ENCODE data around the gene CEP43.

Gene CEP43

DNA sequence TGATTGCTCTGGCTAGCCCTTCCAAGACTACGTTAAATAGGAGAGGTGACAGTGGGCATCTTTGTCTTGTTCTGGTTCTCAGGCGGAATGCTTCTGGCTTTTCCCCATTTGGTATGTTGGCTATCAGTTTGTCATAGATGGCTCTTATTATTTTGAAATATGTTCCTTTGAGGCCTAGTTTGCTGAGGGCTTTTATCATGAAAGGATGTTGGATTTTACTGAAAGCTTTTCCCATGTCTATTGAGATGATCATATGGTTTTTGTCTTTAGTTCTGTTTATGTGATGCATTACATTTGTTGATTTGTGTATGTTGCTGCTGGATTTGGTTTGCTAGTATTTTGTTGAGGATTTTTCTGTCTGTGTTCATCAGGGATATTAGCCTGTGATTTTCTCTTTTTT is 32.9 kb upstream of the CEP43 start:
- DNase-seq (ENCODE audit: insufficient read length, low spot score) (no peak), FAIRE-seq (no peak)

DNA sequence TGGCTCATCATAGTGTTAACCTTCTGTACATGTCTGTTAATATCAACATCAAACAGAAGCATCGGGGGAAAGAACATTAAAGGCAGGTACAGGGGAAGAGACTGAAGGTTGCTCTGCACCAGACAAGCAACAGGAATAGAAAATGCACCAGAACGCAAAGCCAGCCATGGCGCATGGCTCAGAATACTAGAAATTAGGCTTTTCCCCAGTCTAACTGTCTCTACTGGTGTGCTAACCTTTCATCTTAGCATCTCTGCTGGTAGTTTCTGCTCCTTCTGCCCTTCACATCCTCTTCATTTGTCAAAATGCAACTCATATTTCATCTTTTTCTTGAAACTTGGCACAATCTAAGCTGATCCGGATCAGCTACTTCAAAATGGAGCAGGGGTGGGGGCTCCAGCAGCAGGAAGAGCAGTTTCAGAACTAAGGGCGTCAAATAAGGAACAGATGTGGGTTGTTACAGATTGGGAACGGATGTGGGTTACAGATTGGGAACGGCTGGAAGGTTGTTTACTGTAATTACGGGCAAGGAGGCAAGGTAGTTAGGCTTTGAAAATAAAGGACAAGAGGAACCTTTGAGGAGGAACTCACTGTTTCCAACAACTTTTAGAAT is 29.7 kb upstream of the CEP43 start:
- no peak for DNase-seq (ENCODE audit: insufficient read length, low spot score)
- no peak for FAIRE-seq

DNA sequence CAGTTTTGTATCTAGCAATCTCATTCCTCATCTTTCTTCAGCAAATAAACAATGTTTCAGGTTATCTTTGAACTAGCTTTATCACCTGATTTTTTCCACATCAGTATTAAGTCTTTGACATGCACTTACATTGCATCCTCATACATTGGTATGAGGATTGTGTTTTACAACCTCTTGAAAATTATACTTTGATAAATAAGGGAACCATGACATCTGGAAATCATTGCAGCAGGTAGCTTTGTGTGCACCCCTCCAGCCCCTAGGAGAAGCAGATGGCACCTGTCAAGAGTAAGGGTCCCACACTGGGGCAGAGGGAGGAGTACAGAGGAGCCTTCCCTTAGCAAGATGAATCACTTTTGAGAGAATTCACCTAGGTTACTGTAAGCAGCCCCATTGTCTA is 29.1 kb upstream of the CEP43 start:
- DNase-seq (ENCODE audit: insufficient read length, low spot score) (no peak), FAIRE-seq (no peak)

DNA sequence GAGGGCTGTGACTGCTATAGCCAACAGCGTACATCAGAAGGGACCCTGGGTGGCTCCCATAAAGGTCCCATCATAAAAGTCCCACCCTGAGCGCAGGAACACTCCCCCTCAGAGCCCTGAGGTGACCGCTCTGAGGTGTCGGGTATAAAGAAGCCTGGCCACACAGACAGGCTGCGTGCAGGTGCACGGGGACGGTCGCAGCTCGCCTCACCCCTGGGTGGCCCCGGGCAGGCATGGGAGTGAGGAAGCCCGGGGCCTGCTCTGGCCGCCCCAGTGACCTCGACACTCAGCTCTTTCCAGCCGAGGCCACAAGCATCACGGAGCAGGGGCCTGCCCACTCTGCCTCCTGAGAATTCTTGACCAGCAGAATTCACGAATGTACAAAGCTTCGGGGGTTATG is 28.4 kb upstream of the CEP43 start:
- FAIRE-seq (no peak), DNase-seq (ENCODE audit: insufficient read length, low spot score) (no peak)

DNA sequence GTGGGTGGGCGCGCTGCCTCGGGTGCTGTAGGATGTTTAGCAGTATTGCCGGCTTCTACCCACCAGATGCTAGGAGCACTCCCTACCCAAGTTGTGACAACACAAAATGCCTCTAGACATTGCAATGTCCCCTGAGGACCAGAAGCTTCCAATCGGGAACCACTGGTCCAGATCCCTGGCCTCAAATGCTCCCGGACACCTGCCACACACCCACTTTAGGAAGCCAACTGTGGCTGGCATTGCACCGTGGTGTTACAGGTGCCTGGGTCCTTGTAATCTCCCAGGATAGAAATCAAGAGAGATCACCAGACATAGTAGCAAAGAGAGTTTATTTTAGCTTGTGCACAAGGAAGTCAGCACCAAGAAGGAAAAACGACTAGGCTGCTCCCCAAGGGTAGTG is 27.9 kb upstream of the CEP43 start:
- no peak for FAIRE-seq
- no peak for DNase-seq (ENCODE audit: insufficient read length, low spot score)

DNA sequence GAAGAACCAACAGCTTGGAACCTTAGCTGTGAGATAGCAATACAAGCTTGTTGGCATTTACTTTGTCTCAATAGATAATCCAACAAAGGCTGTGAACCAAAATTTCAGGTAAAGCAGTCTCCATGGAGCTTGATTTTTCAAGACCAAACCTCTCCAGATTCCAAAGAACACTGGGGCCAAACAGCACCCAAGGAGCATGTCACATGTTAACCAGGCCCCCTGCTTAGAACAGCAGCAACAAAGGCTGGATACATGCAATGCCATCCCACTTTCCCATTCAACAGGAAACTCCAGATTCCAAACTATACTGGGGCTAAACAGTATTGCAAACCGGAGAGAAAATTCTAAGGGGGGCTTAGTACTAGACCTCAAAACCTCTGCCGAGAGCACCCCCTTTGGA is 27.1 kb upstream of the CEP43 start:
- FAIRE-seq (no peak), DNase-seq (ENCODE audit: insufficient read length, low spot score) (no peak)

DNA sequence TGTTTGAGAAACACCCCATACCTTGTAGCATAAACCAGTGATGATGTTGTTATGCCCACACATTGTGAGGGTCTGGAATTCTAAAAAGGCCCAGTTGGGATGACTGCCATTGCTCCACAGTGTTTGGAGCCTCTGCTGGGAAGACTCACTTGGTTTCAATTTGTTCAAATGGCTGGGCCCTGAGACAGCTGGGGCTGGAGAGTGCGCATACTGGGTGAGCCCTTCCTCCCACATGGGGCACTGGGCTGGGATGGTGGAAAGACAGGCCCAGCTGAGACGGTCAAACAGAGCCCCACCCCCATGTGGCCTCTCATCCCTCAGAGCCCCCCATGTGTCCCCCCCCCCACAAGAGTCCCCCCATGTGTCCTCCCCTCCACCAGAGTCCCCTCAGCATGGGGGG is 22.6 kb upstream of the CEP43 start:
- FAIRE-seq (no peak), DNase-seq (ENCODE audit: insufficient read length, low spot score) (no peak)

DNA sequence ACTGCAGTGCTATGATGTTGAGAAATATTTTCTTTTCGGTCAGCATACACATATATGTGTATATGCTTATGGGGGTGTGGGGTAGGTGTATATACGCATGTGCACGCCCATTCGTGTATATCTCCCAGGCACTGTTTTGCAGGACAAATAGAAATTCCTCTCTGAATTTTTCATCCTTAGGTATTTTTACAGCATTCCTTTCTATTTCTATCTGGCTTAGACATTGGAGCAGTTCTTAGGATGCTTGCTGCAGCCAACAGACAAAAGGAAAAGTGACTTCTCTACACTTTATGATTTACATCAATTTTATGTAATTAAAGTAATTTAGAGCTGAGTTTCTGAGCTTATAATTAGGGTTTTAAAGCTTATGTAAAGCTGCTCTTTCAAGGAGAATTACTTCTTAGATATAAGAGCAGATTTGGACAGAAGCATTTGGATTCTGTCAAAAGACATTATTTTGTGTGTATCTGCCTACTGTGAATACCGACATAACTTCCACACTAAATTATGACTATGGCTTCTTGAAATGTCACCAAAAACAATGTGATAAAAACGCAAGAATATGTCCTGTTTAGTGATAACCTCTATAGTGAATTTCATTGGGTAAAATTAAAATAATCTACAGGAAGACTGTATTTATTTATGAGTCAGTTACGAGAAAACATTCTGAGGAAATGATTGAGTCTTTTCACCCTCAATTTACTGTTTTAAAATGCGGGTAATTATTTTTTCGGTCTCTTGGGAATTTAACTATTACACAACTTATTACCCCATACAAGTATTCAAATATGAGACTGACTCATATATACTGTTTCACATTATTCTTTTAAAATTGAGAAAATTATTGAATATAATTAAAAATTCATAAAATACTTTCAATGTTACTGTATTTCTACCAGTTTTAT is 21.3 kb upstream of the CEP43 start:
- DNase-seq (ENCODE audit: insufficient read length, low spot score) (no peak), FAIRE-seq (peak; percentile 21)

DNA sequence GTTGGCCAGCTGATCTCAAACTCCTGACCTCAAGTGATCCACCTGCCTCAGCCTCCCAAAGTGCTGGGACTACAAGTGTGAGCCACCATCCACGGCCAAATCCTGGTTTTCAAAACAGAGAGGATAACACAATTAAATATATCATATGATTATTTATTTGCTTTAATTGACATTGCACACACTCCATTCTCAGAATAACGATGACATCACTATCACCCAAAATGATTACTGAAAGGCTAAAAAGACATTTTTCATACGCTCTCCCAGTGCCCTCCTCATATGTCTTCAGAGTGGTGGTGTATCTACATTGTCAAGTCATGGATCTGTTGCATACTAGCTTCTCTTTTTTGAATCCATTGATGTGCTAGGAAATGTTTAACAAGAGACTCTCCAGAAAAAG is 18.5 kb upstream of the CEP43 start:
- DNase-seq (ENCODE audit: insufficient read length, low spot score), result no peak
- FAIRE-seq, result no peak

DNA sequence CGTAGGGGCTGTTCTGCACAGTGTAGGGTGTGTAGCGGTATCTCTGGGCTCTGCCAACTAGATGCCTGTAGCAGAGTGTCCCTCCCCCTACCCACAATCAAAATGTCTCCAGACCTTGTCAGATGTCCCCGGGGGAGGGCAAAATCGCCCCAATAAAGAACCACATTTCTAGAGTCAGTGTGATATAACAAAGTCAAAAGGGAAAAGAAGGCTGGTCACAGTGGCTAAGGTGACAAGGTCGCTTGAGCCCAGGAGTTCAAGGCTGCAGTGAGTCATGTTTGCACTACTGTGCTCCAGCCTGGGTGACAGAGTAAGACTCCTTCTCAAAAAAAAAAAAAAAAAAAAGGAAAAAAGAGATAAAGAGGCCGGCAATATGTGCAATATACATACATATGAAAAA is 11.7 kb upstream of the CEP43 start:
- no peak for DNase-seq (ENCODE audit: insufficient read length, low spot score)
- FAIRE-seq, result no peak

DNA sequence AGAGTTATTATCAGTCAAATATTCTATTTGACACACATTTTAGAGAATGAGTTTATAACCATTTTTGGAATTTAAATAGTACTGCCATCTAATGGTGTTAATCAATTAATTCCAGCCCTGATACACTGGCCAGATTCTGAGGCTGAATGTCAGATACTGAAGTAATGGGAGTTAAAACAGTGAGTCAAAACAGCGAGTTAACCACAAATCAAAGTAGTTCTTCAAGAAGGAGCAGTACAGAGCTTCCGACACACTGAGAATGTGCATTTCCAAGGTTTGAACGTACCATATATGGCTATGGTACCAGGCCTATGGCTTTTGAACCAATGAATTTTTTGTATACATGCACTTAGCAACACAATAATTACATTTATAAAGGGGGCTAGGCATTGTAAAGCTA is 11.3 kb upstream of the CEP43 start:
- FAIRE-seq, result peak; percentile 62

DNA sequence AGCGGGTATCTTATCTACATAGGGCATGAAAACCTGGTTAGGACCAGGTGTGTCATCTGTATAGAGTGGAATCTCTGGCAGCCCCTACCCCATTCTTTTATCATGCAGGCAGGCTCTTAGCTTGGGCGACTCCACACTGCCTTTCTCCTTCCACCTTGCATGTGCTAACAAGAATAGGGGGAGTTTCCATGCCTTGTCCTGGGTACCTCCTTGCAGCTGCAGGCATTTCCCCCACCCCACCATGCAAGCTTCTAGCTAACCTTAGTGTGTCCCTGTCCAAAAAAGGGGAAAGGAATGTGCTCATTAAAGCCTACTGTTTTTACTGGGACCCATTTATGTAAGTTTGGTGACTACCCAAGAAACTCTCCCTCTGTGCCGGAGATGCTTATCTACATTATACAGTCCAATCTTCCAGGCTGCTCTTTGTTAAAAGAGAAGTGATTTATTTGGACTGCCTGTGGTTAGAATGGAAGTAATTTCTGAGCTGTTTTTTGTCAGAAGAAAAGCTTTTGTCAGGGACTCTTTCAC is 10.5 kb upstream of the CEP43 start:
- FAIRE-seq (no peak), DNase-seq (ENCODE audit: insufficient read length, low spot score) (no peak)

More for the DNA sequence above, 11.3 kb upstream of the CEP43 start:
- DNase-seq (ENCODE audit: insufficient read length, low spot score), result no peak

DNA sequence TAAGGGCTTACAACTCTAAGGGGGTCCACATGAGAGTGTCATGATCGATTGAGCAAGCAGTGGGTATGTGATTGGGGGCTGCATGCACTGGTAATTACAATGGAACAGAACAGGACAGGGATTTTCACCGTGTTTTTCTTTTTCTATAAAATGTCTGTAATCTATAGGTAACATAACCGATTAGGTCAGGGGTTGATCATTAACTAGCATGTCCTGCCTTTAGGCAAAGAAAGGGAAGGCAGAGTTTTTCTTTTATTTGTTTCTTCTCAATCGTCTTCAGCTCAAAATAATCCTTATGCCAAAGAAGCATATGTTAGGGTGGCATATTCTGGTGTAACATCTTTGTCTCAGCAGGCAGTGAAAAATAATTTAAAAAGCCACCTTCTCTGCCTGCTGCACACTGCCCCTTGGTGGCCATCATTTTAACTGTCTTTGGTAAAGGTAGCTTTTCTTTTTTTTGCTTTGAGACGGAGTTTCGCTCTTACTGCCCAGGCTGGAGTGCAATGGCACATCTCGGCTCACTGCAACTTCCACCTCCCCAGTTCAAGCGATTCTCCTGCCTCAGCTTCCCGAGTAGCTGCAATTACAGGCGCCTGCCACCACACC is 9.7 kb upstream of the CEP43 start:
- FAIRE-seq (peak; percentile 84), DNase-seq (ENCODE audit: insufficient read length, low spot score) (no peak)

DNA sequence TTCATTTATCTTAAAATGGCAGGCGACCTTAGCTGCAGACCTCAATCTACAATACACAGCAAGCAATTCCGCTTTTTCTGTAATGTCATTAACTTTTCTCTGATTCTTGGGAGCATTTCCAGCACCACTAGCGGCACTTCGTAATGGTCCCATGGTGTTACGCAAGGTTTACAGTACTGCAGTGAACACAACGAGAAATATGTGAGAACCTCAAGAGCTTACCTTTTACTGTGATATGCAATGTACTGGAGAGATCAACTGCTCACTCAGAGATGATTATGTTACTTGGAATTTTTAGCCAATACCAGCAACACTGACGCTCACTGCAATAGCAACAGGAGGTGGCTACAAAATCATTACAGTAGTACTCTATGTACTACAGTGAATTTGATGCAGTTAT is 2.8 kb upstream of the CEP43 start:
- FAIRE-seq, result no peak
- DNase-seq (ENCODE audit: insufficient read length, low spot score), result no peak

DNA sequence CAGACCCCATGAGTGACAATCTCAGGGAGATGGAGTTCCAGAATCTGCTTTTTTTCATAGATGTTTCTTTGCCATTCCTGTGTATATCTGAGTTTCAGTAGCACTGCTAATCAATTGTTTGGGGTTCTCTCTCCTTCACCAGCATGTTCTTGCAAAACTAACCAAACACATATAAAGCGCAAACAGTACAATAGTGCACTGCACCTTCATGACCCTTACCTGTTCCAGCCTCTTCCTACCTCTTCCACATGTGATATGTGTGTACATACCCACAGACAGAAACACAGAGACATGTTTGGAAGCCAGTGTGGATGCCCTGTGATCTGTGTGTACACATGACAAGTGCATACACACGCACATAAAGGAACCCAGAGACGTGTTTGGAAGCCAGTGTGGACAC is 1.8 kb upstream of the CEP43 start:
- no peak for FAIRE-seq
- no peak for DNase-seq (ENCODE audit: insufficient read length, low spot score)

DNA sequence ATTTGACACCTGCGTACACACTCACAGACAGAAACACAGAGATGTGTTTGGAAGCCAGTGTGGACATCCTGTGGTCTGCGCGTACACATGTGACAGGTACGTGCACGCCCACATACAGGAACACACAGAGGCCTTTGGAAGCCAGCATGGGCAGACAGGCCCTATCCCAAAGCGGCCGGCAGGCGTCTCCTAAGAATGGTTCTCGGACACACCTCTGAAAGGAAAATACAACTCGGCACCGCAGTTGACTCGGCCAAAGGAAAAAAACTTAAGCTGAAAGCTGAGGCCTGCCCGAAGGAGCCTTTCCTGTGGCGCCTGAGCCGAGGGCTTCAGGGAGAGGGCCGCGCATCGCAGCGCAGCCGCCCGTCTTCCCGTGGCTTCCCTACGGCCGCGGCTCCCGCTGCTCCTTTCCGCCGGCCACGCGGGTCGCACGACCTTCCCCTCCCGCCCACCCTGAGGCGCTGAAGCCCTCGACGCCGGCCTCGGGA is 1.4 kb upstream of the CEP43 start:
- peak; percentile 93 for FAIRE-seq
- DNase-seq (ENCODE audit: insufficient read length, low spot score), result no peak

DNA sequence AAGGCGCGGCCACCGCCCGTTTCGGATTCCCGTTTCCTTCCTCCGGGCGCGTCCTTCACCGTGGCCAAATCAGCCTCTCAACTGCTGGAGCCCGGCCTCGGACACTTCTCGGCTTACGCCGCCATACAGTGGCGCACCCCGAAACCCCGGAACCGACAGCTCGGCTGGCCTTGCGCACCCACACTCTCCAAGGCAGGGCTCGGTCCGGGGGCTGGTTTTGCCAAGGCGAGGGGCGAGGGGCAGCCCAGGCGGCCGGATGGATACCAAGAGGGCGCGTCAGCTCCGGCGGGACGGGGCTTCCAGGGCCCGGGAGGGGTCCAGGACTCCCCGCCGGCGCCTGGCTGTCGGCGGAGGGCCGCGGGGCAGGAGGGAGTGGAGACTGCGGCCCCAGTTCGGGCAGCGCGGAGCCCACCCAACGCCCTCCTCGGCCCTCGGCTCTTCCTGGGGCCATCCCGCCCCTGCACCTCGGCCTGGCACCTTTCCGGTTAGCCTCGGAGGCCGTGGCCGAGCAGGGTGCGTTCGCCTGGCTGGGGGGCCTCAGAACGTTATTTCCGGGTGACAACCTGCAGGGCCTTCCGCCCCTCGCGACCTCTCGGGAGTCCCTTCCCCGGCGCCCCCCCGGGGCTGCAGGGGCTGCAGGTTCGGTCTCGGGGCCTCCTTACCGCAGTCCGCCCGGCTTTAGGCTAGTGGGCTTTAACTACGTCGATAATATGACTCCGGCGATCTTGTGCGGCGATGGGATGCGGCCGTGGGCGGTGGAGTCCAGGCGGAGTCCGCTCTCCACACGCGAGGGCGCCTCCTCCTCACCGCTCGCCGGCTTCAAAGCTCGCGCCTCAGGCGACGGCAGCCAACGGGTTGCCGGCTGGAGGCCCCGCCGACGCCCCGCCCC is 697 bp upstream of the CEP43 start:
- no peak for DNase-seq (ENCODE audit: insufficient read length, low spot score)

DNA sequence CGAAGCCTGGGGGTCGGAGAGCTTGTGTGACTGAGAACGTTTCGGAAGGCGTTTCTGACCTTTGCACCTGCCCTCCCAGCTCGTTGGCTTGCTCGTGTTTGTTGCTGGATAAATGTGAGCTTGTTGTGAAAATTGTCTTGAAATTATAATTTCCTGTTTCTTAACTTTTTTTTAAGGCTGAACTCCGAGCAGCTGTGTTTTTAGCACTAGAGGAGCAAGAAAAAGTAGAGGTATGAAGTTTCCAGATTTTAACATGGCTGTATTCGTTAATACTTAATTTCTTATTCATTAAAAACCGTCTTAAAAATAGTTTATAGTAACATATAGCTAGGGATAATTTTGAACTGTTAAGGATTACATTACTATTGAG is 672 bp downstream of the CEP43 start:
- DNase-seq (ENCODE audit: insufficient read length, low spot score) (no peak), FAIRE-seq (no peak)

More for the DNA sequence above, 697 bp upstream of the CEP43 start:
- no peak for FAIRE-seq

DNA sequence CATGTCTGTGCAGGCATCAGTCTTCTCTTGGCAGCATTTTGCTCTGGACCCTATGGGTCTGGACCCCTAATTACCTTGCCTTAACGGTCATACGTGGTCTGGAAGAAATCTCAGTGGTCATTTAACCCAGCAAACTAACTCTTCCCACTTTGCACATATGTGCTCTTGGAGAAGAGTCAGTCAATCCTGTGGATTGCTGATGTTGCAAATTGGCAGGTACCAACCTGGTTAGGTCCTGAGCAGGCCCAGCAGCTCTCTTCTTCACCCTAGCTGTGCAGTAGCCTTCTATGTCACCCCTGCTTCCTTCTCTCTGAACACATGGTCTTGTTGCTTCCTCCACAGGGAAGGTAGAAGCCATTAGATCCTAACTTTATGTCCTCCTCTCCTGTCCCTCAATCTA is 1.6 kb downstream of the CEP43 start:
- FAIRE-seq (peak; percentile 87), DNase-seq (ENCODE audit: insufficient read length, low spot score) (no peak)

DNA sequence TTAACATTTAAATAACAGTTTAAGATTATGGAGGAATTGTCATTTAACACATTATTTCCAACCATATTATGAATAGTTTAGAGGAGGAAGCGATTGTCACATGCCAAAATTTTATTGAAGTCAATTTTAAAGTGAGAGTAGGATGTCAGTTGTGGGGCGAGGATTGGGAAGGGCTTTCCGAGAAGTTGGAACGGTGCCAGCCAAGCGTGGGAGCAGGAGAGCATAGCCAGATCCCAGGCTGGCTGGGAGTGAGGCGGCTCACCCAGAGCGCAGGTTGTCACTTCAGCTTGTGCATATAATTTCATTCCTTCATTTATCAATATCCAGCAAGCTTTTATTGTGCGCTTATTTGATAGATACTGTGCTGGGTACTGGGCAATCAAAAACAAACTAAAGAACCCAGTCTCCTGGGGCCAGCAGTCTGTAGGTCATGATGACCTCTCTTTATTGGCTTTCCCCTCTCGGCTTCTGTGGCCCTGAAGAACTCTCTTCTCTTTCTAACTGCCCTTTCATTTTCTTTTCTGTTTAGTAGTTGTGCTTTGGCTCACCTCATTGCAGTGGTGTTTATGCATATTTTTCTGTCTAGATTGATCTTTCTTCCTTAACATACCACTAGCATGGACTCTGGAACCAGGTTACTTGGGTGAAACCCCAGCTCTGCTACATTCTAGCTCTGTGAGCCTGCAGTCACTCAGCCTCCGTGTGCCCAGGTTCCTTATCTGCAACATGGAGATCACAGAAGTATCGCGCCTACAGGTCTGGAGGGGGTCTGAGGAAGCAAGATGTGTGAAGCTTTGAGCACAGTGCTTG is 6.4 kb downstream of the CEP43 start:
- no peak for FAIRE-seq
- no peak for DNase-seq (ENCODE audit: insufficient read length, low spot score)

Measured in GM19239 (cell line).